ENCODE results near the gene PRUNE1. TPM values are rescaled to one million over a fixed set of nuclear protein-coding genes. Genes with fewer than 3 reads are reported as not detected.

The PRUNE1 gene
- total RNA-seq, 1 experiment from 2014 or later: 24.3 TPM

DNA sequence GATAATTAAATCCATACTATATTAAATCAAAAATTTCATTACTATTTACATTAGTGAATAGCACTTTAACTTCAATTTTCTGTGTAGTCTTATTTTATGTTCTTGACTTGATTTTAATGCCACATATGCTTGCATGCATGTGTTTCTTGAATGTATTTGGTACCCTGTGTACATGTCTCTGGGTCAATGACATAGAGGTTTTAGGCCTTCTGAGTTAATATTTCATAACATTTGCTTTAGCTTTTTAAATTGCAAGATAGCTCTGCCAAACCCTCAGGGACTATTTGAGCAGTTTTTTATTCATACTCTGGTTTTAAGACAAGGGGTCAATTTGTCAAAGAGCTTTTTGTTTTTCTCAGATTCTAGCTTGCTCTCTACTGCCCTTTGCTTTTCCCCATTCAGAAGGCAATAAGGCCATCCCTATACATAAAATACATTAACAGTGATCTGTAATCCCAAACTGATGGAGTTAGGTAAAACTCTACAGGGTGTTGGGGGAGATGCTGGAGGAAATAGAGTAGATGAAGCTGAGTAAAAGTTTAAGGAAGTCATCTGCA lies 56.9 kb downstream of the PRUNE1 start:
- no peaks in the 10 kb centered on the region for H3K27me3 Mint-ChIP-seq (ENCODE audit: insufficient read depth, unreplicated experiment)
- TF ChIP-seq CTCF (IDR thresholded peaks at IDR 0.05; ENCODE audit: insufficient read depth in 1 of 2, low read depth in 1 of 2, low read length in 1 of 2, severe bottlenecking in 1 of 2, unreplicated experiment in 1 of 2): no peak
- CTCF ChIA-PET: interaction anchor here (0.6 to 0.9 kb wide), 3 partner anchors 7 to 200 kb away, joined by 3 read pairs; partner anchors contain the start of gene C1orf56
- H3K9me3 Mint-ChIP-seq (ENCODE audit: unreplicated experiment): no peaks in the 10 kb centered on the region
- Histone ChIP-seq H3K27me3 (replicated peaks; ENCODE audit: control insufficient read depth, insufficient read depth, low read length) (no peaks in the 10 kb centered on the region), H3K36me3 (ENCODE audit: control insufficient read depth, insufficient read depth, low read length) (no peaks in the 10 kb centered on the region), H3K4me3 (ENCODE audit: low read depth, low read length) (no peak overlapping the region), H3K4me1 (no peaks in the 10 kb centered on the region), H3K9me3 (no peaks in the 10 kb centered on the region)
- BruUV-seq (replicated peaks): no TSS peak
- POLR2A ChIA-PET: no interaction called here
- no peak overlapping the region for H3K27ac Mint-ChIP-seq (ENCODE audit: unreplicated experiment)
- H3K36me3 Mint-ChIP-seq (ENCODE audit: insufficient read depth, unreplicated experiment): peaks cover 2% of the 10 kb centered on the region
- peaks cover 10% of the 10 kb centered on the region for H3K4me1 Mint-ChIP-seq (ENCODE audit: low read depth, unreplicated experiment)
- no peak overlapping the region for H3K4me3 Mint-ChIP-seq (ENCODE audit: unreplicated experiment)
- DNase-seq: no peak
- intact Hi-C loops (cut with micrococcal nuclease; ENCODE audit: unreplicated experiment): no loop called here

DNA sequence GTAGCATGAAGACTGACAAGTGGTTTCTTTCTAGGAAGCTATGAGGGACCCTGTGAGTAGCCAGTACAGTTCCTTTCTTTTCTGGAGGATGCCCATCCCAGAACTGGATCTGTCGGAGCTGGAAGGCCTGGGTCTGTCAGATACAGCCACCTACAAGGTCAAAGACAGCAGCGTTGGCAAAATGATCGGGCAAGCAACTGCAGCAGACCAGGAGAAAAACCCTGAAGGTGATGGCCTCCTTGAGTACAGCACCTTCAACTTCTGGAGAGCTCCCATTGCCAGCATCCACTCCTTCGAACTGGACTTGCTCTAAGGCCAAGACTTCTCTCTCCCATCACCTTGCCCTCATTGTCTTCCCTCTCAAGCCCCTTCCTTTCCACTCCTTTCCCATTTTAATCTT lies 58.9 kb downstream of the PRUNE1 start:
- Mint-ChIP-seq H3K4me3 (ENCODE audit: unreplicated experiment) (no peak overlapping the region), H3K36me3 (ENCODE audit: insufficient read depth, unreplicated experiment) (peaks cover 11% of the 10 kb centered on the region), H3K9me3 (ENCODE audit: unreplicated experiment) (no peaks in the 10 kb centered on the region), H3K27ac (ENCODE audit: unreplicated experiment) (no peak overlapping the region), H3K4me1 (ENCODE audit: low read depth, unreplicated experiment) (no peaks in the 10 kb centered on the region), H3K27me3 (ENCODE audit: insufficient read depth, unreplicated experiment) (no peaks in the 10 kb centered on the region)
- no peak for TF ChIP-seq CTCF (IDR thresholded peaks at IDR 0.05; ENCODE audit: insufficient read depth in 1 of 2, low read depth in 1 of 2, low read length in 1 of 2, severe bottlenecking in 1 of 2, unreplicated experiment in 1 of 2)
- ChIA-PET POLR2A (no interaction called here), CTCF (no interaction called here)
- no TSS peak for BruUV-seq (replicated peaks)
- Histone ChIP-seq H3K4me1 (peaks cover 8% of the 10 kb centered on the region; the same call in 1 of the 2 replicates), H3K9me3 (no peaks in the 10 kb centered on the region), H3K27me3 (replicated peaks; ENCODE audit: control insufficient read depth, insufficient read depth, low read length) (no peaks in the 10 kb centered on the region), H3K36me3 (ENCODE audit: control insufficient read depth, insufficient read depth, low read length) (no peaks in the 10 kb centered on the region), H3K4me3 (ENCODE audit: low read depth, low read length) (no peak overlapping the region)
- DNase-seq: no peak
- intact Hi-C loops (cut with micrococcal nuclease; ENCODE audit: unreplicated experiment): no loop called here

GRCh38 chr1:151069103-151069486 lies 60.8 kb downstream of the PRUNE1 start:
- Mint-ChIP-seq H3K4me3 (ENCODE audit: unreplicated experiment) (no peak overlapping the region), H3K27ac (ENCODE audit: unreplicated experiment) (no peak overlapping the region), H3K9me3 (ENCODE audit: unreplicated experiment) (no peaks in the 10 kb centered on the region), H3K27me3 (ENCODE audit: insufficient read depth, unreplicated experiment) (no peaks in the 10 kb centered on the region), H3K36me3 (ENCODE audit: insufficient read depth, unreplicated experiment) (peaks cover 11% of the 10 kb centered on the region), H3K4me1 (ENCODE audit: low read depth, unreplicated experiment) (no peaks in the 10 kb centered on the region)
- BruUV-seq (replicated peaks): no TSS peak
- Histone ChIP-seq H3K36me3 (ENCODE audit: control insufficient read depth, insufficient read depth, low read length) (no peaks in the 10 kb centered on the region), H3K9me3 (no peaks in the 10 kb centered on the region), H3K4me3 (ENCODE audit: low read depth, low read length) (no peak overlapping the region), H3K4me1 (peaks cover 10% of the 10 kb centered on the region; the same call in 1 of the 2 replicates), H3K27me3 (replicated peaks; ENCODE audit: control insufficient read depth, insufficient read depth, low read length) (no peaks in the 10 kb centered on the region)
- DNase-seq: no peak
- POLR2A ChIA-PET: no interaction called here
- TF ChIP-seq CTCF (IDR thresholded peaks at IDR 0.05; ENCODE audit: insufficient read depth in 1 of 2, low read depth in 1 of 2, low read length in 1 of 2, severe bottlenecking in 1 of 2, unreplicated experiment in 1 of 2): no peak
- CTCF ChIA-PET: no interaction called here
- intact Hi-C loops (cut with micrococcal nuclease; ENCODE audit: unreplicated experiment): no loop called here

All from Caco-2 (cell line).